ENCODE data around the gene ETDB.

GRCh38 chrX:135114392-135114791 is 5.9 kb downstream of the ETDB start:
- TF ChIP-seq CTCF (IDR thresholded peaks at IDR 0.05; ENCODE audit: insufficient read depth, low read depth, low read length) (no peak), EZH2 (IDR thresholded peaks at IDR 0.05; ENCODE audit: insufficient read depth, low read length) (no peak)
